ENCODE measurements around the gene CTPS1. TPM values are rescaled to one million over a fixed set of nuclear protein-coding genes. Genes with fewer than 3 reads are reported as not detected.

Gene CTPS1
- total and polyA plus RNA-seq, 2 of the 13 experiments (the other 11 are each of a cell fraction or from before 2014, with no cell fraction given) = 9.6 to 42.8 TPM

DNA sequence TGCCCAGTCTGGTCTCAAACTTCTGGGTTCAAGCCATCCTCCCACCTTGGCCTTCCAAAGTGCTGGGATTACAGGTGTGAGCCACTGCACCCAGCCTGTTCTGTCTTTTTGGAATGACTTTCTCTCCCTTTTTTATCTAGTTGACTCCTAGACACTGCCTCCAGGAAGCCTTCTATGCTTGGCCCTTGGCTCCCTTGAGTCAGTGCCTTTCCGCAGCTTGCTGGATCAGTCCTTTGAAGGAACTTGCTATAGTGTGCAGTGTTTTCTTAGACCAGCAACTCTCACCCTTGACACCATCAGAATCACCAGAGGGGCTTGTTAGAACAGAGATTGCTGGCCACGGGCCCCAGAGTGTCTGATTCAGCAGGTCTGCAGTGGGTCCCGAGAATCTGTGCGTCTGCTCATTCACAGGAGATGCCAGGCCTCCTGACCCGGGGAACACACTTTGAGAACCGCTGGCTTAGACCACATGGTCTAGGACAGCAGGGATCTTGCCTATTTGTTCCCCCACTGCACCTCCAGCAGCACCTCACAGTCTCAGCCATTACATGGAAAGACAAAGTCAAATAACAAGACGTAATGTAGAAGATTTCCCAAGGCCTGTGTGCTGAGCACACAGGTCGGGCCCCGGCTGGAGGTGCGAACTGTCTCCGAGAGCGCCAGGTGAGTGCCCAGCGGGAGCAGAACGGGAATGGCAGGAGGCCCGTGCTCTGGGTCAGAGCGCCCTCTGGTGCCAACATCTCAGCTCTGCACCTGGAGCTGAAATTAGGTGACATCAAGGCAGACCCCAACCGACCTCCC, 27.4 kb upstream of the CTPS1 start (continued):
- TF ChIP-seq, protein P1, sequence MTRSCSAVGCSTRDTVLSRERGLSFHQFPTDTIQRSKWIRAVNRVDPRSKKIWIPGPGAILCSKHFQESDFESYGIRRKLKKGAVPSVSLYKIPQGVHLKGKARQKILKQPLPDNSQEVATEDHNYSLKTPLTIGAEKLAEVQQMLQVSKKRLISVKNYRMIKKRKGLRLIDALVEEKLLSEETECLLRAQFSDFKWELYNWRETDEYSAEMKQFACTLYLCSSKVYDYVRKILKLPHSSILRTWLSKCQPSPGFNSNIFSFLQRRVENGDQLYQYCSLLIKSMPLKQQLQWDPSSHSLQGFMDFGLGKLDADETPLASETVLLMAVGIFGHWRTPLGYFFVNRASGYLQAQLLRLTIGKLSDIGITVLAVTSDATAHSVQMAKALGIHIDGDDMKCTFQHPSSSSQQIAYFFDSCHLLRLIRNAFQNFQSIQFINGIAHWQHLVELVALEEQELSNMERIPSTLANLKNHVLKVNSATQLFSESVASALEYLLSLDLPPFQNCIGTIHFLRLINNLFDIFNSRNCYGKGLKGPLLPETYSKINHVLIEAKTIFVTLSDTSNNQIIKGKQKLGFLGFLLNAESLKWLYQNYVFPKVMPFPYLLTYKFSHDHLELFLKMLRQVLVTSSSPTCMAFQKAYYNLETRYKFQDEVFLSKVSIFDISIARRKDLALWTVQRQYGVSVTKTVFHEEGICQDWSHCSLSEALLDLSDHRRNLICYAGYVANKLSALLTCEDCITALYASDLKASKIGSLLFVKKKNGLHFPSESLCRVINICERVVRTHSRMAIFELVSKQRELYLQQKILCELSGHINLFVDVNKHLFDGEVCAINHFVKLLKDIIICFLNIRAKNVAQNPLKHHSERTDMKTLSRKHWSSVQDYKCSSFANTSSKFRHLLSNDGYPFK (CRISPR knock-in tag; IDR thresholded peaks at IDR 0.05; ENCODE audit: borderline replicate concordance) = peak; percentile 35; the same call in 1 of the 2 replicates
- no peak for TF ChIP-seq ZNF205 (CRISPR knock-in tag; IDR thresholded peaks at IDR 0.05)
- peak; percentile 36; the same call in 1 of the 2 replicates for TF ChIP-seq PHF21A (CRISPR knock-in tag; IDR thresholded peaks at IDR 0.05)
- peak; percentile 44 for TF ChIP-seq YY1 (IDR thresholded peaks at IDR 0.05; ENCODE audit: insufficient read depth, insufficient replicate concordance, low read depth, low read length)
- TF ChIP-seq, protein P2, sequence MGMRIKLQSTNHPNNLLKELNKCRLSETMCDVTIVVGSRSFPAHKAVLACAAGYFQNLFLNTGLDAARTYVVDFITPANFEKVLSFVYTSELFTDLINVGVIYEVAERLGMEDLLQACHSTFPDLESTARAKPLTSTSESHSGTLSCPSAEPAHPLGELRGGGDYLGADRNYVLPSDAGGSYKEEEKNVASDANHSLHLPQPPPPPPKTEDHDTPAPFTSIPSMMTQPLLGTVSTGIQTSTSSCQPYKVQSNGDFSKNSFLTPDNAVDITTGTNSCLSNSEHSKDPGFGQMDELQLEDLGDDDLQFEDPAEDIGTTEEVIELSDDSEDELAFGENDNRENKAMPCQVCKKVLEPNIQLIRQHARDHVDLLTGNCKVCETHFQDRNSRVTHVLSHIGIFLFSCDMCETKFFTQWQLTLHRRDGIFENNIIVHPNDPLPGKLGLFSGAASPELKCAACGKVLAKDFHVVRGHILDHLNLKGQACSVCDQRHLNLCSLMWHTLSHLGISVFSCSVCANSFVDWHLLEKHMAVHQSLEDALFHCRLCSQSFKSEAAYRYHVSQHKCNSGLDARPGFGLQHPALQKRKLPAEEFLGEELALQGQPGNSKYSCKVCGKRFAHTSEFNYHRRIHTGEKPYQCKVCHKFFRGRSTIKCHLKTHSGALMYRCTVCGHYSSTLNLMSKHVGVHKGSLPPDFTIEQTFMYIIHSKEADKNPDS (CRISPR knock-in tag; IDR thresholded peaks at IDR 0.05) = no peak
- TF ChIP-seq, protein P3, sequence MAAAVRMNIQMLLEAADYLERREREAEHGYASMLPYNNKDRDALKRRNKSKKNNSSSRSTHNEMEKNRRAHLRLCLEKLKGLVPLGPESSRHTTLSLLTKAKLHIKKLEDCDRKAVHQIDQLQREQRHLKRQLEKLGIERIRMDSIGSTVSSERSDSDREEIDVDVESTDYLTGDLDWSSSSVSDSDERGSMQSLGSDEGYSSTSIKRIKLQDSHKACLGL (CRISPR knock-in tag; IDR thresholded peaks at IDR 0.05) = 0 out of 2 replicates have a peak, but pooled peaks have one; percentile 36
- peak; percentile 71; the same call in 1 of the 2 replicates for TF ChIP-seq KDM2A (CRISPR knock-in tag; IDR thresholded peaks at IDR 0.05; ENCODE audit: borderline replicate concordance, low read depth)
- no peak for TF ChIP-seq CHD2 (IDR thresholded peaks at IDR 0.05; ENCODE audit: low read depth, low read length)
- TF ChIP-seq KDM5B (CRISPR knock-in tag; IDR thresholded peaks at IDR 0.05; ENCODE audit: borderline replicate concordance) = peak; percentile 64; the same call in 1 of the 2 replicates
- peak; percentile 30; the same call in 1 of the 2 replicates for TF ChIP-seq ZNF747 (CRISPR knock-in tag; IDR thresholded peaks at IDR 0.05; ENCODE audit: borderline replicate concordance)
- TF ChIP-seq, protein P4, sequence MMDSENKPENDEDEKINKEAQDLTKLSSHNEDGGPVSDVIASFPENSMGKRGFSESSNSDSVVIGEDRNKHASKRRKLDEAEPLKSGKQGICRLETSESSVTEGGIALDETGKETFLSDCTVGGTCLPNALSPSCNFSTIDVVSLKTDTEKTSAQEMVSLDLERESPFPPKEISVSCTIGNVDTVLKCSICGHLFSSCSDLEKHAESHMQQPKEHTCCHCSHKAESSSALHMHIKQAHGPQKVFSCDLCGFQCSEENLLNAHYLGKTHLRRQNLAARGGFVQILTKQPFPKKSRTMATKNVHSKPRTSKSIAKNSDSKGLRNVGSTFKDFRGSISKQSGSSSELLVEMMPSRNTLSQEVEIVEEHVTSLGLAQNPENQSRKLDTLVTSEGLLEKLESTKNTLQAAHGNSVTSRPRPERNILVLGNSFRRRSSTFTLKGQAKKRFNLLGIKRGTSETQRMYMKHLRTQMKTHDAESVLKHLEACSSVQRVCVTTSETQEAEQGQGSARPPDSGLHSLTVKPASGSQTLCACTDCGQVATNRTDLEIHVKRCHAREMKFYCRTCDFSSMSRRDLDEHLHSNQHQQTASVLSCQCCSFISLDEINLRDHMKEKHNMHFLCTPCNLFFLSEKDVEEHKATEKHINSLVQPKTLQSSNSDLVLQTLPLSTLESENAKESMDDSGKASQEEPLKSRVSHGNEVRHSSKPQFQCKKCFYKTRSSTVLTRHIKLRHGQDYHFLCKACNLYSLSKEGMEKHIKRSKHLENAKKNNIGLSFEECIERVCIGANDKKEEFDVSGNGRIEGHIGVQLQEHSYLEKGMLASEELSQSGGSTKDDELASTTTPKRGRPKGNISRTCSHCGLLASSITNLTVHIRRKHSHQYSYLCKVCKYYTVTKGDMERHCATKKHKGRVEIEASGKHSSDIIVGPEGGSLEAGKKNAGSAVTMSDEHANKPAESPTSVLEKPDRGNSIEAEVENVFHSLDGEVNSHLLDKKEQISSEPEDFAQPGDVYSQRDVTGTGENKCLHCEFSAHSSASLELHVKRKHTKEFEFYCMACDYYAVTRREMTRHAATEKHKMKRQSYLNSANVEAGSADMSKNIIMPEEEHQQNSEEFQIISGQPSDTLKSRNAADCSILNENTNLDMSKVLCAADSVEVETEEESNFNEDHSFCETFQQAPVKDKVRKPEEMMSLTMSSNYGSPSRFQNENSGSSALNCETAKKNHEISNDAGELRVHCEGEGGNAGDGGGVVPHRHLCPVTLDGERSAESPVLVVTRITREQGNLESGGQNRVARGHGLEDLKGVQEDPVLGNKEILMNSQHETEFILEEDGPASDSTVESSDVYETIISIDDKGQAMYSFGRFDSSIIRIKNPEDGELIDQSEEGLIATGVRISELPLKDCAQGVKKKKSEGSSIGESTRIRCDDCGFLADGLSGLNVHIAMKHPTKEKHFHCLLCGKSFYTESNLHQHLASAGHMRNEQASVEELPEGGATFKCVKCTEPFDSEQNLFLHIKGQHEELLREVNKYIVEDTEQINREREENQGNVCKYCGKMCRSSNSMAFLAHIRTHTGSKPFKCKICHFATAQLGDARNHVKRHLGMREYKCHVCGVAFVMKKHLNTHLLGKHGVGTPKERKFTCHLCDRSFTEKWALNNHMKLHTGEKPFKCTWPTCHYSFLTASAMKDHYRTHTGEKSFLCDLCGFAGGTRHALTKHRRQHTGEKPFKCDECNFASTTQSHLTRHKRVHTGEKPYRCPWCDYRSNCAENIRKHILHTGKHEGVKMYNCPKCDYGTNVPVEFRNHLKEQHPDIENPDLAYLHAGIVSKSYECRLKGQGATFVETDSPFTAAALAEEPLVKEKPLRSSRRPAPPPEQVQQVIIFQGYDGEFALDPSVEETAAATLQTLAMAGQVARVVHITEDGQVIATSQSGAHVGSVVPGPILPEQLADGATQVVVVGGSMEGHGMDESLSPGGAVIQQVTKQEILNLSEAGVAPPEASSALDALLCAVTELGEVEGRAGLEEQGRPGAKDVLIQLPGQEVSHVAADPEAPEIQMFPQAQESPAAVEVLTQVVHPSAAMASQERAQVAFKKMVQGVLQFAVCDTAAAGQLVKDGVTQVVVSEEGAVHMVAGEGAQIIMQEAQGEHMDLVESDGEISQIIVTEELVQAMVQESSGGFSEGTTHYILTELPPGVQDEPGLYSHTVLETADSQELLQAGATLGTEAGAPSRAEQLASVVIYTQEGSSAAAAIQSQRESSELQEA (CRISPR knock-in tag; IDR thresholded peaks at IDR 0.05; ENCODE audit: not compliant biosample characterization) = peak; percentile 72
- TF ChIP-seq ZFX (CRISPR knock-in tag; IDR thresholded peaks at IDR 0.05; ENCODE audit: low read depth) = peak; percentile 42; the same call in 1 of the 2 replicates
- TF ChIP-seq SMC3 (IDR thresholded peaks at IDR 0.05; ENCODE audit: low read length) = peak; percentile 94
- TF ChIP-seq SNAPC2 (CRISPR knock-in tag; IDR thresholded peaks at IDR 0.05) = 0 out of 2 replicates have a peak, but pooled peaks have one; percentile 28
